CMK (cell line): ENCODE data around the gene NGEF.
"Not testable (repeated sequence)": the region's sequence is repeated elsewhere in the genome, so short reads cannot be mapped to it uniquely, and the experiment has no call there.

ENCODE experiments used
- DNase-seq: peaks from one replicate; pipeline ENCODE4 v3.0.0-alpha.2; 2010; ENCODE audit warnings: low read depth

NGEF gene

GRCh38 chr2:232870018-232870765 lies 142.9 kb downstream of the NGEF start, which contains the start of gene SNORC:
TSS of gene SNORC (plus strand) at chr2:232870264. CDS start at chr2:232870342, 78 bp downstream.
- no peak for DNase-seq

- DNase-seq: no peak
Measured at GRCh38 chr2:232869138-232870017, 143.7 kb downstream of the NGEF start.

DNA sequence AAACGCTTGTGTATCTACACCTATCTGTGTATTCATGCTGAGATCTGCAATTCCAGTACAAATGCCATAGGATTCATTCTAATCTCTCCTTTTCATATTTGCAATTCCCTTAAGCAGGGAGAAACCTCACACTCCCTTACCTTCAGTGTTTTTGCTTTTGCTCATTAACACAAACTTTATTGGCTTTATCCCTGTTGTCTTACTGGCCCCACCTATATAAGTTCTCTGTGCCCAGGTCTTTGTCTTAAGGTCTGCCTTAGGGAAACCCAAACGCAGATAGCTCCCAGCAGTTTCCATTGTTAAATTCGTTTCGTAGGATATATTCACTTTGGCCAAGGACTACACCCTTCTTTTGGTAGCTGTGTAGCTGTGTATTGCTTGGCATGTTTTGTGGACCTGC lies 147.0 kb downstream of the NGEF start:
- no peak for DNase-seq

- no peak for DNase-seq
Measured at GRCh38 chr2:232865165-232865564, 147.9 kb downstream of the NGEF start.

DNA sequence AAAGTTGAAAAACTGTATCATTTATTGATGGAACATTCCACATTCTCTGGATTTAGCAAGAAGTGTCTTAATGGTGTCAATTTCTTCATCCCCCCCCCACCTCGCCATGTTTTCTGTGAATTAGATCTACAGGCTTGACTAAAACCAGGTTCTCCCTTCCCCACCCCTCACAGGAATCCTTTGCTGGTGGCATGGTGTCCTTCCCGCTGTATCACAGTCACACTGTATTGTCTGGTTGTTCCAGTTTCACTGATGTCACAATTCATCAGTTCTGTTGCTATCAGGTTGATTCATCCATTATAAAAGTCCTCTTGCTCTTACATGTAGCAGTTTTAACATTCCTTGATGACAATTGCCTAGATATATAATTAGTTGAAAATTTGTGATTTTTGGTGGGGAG lies 149.1 kb downstream of the NGEF start:
- no peak for DNase-seq

GRCh38 chr2:232861353-232861752 lies 151.7 kb downstream of the NGEF start:
- DNase-seq: no peak

DNA sequence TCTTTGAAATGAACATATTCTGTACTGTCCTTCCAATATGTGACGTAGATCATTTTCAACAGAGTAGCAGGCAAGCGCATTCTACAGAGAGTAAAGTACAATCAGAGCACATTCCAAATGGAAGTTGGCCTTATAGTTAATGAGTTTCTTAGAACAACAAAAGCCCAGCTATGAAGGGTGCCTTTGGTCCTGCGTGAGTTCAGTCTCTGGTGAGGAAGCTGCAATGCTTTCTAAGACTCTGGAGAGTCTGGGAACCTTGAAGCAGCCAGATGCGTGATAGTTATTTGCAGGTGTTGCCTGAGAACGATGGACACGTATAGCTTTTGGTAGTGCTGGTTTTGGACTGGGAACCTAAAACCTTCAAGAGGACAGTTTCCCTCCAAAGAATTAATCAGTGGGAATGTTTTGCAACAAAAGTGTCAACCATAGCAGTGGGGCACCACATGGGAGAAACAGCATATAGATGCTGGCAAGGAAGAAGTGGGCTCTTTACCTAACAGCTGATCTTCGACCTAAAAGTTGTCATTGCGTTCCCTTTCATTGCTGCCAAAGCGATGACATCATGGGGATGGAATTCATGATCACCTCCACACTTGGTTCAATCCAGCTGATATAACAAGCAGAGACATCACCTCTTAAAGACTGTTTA lies 152.3 kb downstream of the NGEF start:
- no peak for DNase-seq

GRCh38 chr2:232859385-232859916 lies 153.6 kb downstream of the NGEF start:
- DNase-seq: no peak

DNA sequence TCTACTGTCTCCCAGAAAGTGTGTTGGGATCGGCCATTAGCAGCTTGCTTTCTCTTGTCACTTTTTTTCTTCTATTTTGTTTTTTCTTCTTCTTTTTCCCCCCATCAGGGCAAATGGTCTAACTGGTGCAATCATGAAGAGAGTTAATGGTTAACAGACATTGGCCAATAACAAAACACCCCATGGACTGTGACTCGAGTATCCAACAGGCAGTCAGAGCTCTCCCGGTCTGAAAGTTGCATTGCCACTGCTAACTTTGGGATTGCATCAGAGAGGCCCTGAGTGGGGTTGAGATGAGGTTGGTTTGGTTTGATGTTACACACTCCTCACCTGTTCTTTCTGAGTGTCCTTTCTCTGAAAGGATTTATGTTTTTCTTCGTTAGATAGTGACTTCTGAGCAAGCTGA lies 155.9 kb downstream of the NGEF start:
- DNase-seq: no peak

DNA sequence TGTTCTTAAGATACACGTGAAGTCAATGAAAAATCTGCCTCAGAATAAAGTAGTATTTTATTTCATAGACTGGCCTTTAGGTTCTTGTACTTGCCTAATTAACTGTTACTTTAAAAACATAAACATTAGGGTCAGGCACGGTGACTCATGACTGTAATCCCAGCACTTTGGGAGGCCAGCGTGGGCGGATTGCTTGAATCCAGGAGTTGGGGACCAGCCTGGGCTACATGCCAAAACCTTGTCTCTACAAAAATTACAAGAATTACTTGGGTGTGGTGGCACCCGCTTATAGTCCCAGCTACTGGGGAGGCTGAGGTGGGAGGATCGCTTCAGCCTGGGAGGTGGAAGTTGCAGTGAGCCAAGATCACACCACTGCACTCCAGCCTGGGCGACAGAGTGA lies 159.0 kb downstream of the NGEF start:
- DNase-seq: no peak

DNA sequence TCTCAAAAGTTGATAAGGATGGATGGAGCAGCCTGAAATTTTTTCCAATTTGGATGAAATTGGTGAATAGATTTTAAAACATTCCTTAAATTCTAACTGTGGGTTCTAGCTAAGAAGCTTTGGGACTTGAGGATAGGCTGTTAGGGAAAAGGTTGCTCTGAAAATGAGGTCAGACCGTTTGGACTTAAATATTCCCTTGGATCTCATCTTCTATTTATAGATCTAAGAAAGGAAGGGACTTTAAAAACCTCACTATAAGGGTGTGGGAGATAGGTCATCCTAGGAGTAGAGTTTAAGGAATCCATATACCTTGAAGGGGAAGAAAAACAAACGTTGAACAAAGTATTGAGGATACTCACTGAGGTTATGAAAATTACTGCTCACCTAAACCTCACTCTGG lies 160.4 kb downstream of the NGEF start:
- DNase-seq: no peak

GRCh38 chr2:232852081-232852480 lies 161.0 kb downstream of the NGEF start:
- not testable (repeated sequence) for DNase-seq

GRCh38 chr2:232850039-232850438 lies 163.0 kb downstream of the NGEF start:
- no peak for DNase-seq

DNA sequence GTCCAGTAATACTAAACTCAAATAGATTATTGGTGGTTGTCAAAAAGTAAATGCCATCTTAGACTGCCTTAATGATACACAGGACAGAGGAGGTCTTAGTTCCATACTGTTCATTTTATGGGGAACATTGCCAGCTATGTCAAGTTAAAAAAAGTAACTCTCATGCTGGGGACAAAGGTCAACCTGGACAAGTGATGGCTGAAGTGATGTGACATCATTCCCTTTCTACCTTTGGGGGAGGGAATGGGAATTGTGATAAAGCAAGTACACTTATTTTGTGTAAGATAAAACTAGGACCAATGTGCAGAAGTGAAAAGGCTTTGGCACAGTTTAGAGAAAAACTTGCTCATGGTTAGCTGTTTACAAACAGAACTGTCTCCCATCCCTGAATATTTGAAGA lies 167.0 kb downstream of the NGEF start:
- no peak for DNase-seq

GRCh38 chr2:232843834-232844233 lies 169.2 kb downstream of the NGEF start:
- no peak for DNase-seq

DNA sequence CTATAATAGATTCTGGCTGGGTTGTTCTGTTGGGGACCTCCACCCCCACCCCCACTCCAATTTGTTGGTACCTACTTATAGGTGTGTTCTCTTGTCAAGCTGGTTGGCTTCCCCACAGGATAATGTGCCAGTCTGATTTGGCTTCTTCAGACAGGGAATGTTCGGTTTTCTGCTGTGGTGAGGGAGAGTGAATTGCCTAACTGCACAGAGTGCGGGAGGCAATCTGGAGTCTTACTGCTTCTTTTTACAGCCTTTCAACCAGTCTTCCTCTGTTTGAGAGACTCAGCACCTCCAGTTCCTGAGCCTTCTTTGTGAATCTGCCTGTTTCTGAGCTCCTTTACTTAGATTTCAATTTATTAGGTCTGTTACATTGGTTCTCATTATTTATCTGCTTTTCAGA lies 170.4 kb downstream of the NGEF start:
- no peak for DNase-seq

DNA sequence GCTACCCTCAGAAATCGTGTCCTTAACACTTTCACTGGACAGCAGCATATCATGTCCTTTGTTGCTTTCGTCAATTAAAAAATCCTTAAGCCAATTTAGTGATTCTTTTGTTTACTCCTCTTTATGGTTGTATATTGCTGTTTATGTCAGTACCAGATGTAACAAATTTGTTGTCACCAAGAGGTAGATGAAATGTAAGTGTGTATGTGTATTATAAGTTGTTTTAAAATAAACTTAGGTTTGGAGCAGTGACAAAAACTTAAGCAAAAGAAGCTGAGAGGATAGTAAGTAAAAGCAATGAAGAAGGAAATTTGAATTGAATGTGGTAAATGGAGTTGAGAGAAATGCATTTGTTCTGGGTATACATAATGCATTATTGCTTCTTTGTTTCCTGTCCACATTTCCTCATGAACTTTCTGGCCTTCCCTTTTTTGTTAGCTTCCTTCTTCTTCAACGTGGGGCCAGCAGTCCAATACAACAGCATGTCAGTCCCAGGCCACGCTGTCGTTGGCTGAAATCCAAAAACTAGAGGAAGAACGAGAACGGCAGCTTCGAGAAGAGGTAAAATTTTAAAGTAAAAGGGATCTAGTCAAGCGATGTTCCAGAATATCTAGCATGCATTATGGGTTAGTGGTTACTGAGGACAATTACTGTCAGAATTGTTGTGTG lies 173.5 kb downstream of the NGEF start:
- peak; percentile 44 for DNase-seq

GRCh38 chr2:232838406-232838874 lies 174.6 kb downstream of the NGEF start:
- DNase-seq: no peak

DNA sequence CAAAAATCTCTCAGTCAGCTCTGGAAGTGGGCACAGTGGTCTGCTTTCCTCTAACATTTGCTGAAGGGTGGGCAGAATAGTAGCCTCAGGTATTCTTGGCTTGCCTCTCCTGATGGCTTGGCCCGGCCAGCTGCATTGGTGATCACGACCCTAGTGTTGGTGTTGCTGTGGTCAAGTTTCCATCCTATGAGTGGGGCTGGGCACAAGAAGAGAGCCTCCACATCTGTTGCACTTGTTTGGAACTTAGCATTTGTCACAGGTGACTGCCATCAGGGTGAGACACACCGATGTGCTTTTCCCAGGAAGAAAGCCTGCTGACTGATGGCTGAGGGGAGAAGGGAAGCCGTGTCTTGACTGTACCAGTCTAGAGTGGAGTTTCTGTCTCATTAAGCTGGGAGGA lies 176.1 kb downstream of the NGEF start:
- DNase-seq: no peak

DNA sequence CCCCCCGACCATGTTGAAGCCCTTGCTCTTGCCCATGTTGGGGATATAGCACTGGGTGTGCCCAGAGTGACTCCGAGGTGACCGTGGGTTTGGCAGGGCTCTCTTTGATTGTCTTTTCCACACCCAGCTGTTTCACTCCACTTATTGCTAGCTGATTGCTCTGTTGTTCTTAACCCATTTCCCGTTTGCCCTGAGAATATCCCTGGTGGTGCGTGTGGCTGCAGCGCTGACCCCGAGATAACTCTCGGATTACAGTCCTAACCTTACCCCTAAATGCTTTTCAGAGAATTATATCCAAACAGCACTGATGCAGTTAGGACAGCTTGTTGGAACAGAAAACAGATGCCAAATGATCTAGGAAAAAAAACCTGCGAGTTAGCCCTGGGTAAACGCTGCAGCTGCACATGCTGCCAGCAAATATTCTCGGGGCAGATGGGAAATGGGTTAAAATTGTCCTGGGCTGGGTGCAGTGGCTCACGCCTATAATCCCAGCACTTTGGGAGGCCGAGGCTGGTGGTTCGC lies 177.3 kb downstream of the NGEF start:
- DNase-seq: no peak

DNA sequence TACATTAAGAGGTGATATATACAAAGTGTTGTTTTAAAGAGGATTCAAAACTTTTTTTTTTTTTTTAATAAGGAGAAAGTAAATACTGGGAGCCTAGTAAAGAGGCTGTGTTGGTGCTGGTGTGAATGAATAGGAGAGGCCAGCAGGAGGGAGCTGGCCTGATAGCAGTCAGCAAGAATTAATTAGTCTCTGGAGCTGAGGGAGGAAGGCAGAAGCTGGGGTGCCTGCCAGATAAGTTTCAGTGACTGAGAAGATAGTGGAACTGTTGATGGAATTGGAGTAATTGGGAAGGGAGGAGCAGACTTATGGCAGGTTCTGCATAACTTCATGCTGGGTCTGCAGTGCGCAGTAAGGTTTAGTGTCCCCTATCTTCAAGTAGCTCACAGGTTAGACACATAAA lies 179.2 kb downstream of the NGEF start:
- no peak for DNase-seq

GRCh38 chr2:232831496-232831895 lies 181.6 kb downstream of the NGEF start:
- no peak for DNase-seq
